T-cell (primary cell): Measurements from ENCODE around the gene DUOX1. TPM values are rescaled to one million over a fixed set of nuclear protein-coding genes. Genes with fewer than 3 reads are reported as not detected.

ENCODE experiments used
- ATAC-seq, 4 experiments: fragments of 200-7000 bp in 3 of 4; fragments of 150-1000 bp in 1 of 4; cut with Tn5 transposase; replicated peaks in 1 of 4; 1 replicate in 3 of 4; 2 replicates in 1 of 4; pipeline ENCODE4 v1.10.0; 2021; ENCODE audit warnings: moderate library complexity in 3 of 4, mild to moderate bottlenecking in 2 of 4, moderate number of reproducible peaks in 1 of 4
- CTCF ChIA-PET, 2 donors: fragments of 300-600 bp; sonication (Branson Sonifier 250); formaldehyde crosslinking; loops; one replicate each; lab custom pipeline; 2022; ENCODE audit warnings: antibody characterized with exemption in 2 of 2; lab: Charles Lee
- POLR2A ChIA-PET, 2 donors: fragments of 300-600 bp; sonication (Branson Sonifier 250); formaldehyde crosslinking; loops; one replicate each; lab custom pipeline; 2022; ENCODE audit warnings: antibody characterized with exemption in 2 of 2; lab: Charles Lee
- DNase-seq, 35 experiments: peaks; one replicate each; pipeline versions ENCODE4 v3.0.0 to v3.0.0-alpha.2; 2013 to 2023
- H3K27ac ChIP-seq: one replicate; pipeline ENCODE4 v1.5.1; 2013; ENCODE audit warnings: low read length
- H3K27me3 ChIP-seq, 2 experiments: replicated peaks in 1 of 2; 1 replicate in 1 of 2; 2 replicates in 1 of 2; pipeline versions ENCODE4 v1.6.1 to v1.7.0; 2013; ENCODE audit warnings: low read length in 1 of 2, mixed read lengths in 1 of 2; ENCODE audit not compliant: control insufficient read depth in 2 of 2, insufficient read depth in 2 of 2; ENCODE audit errors: extremely low read depth in 1 of 2
- H3K36me3 ChIP-seq, 2 donors: 1 replicate in 1 of 2; 2 replicates in 1 of 2; pipeline versions ENCODE4 v1.6.1 to v1.7.0; 2013; ENCODE audit warnings: low read length in 1 of 2; ENCODE audit not compliant: control insufficient read depth in 2 of 2, insufficient read depth in 1 of 2; ENCODE audit errors: extremely low read depth in 1 of 2
- H3K4me1 ChIP-seq, 2 experiments: 1 replicate in 1 of 2; 2 replicates in 1 of 2; pipeline versions ENCODE4 v1.6.1 to v1.7.0; 2013; ENCODE audit warnings: low read length in 2 of 2, mixed read lengths in 1 of 2; ENCODE audit not compliant: insufficient read depth in 2 of 2, control insufficient read depth in 1 of 2; ENCODE audit errors: extremely low read depth in 1 of 2
- H3K4me3 ChIP-seq, 2 donors: 1 replicate in 1 of 2; 2 replicates in 1 of 2; pipeline versions ENCODE4 v1.5.1 to v1.7.0; 2013; ENCODE audit warnings: mild to moderate bottlenecking in 2 of 2, low read length in 1 of 2, moderate library complexity in 1 of 2; ENCODE audit not compliant: control insufficient read depth in 1 of 2; ENCODE audit errors: extremely low read depth in 1 of 2
- H3K9me3 ChIP-seq: 2 replicates; pipeline ENCODE4 v1.7.0; 2013
- H3K27ac Mint-ChIP-seq, 2 donors: one replicate each; pipeline ENCODE4 v1.8.0; 2020 to 2021; ENCODE audit warnings: mild to moderate bottlenecking in 2 of 2, mixed read lengths in 2 of 2
- H3K27me3 Mint-ChIP-seq, 2 donors: one replicate each; pipeline ENCODE4 v1.8.0; 2021 to 2022; ENCODE audit warnings: mixed read lengths in 2 of 2
- H3K36me3 Mint-ChIP-seq: one replicate; pipeline ENCODE4 v1.8.0; 2021; ENCODE audit warnings: mixed read lengths
- H3K4me1 Mint-ChIP-seq, 3 donors: one replicate each; pipeline ENCODE4 v1.8.0; 2020 to 2022; ENCODE audit warnings: mixed read lengths in 3 of 3, mild to moderate bottlenecking in 1 of 3
- H3K4me3 Mint-ChIP-seq, 3 donors: one replicate each; pipeline ENCODE4 v1.8.0; 2020 to 2022; ENCODE audit warnings: mild to moderate bottlenecking in 3 of 3, mixed read lengths in 3 of 3, moderate library complexity in 3 of 3
- H3K9me3 Mint-ChIP-seq, 3 donors: one replicate each; pipeline ENCODE4 v1.8.0; 2020 to 2022; ENCODE audit warnings: mixed read lengths in 3 of 3
- WGBS: methylation state at CpG from one replicate; pipeline ENCODE4 v1.1.5; 2013; ENCODE audit warnings: missing lambda C conversion rate; ENCODE audit not compliant: insufficient coverage; 5-methylcytosine and 5-hydroxymethylcytosine counted together
- total RNA-seq, 35 experiments: library from RNA in 6 of 35; stranded (reverse) in 6 of 35; fragments of 120-200 nt in 1 of 35; gene quantifications; one replicate each; pipeline versions ENCODE4 v1.2.1 to v1.2.4 and lab custom pipeline; 2013 to 2026

DUOX1 gene
- total RNA-seq, 5 donors from 2014 or later (not counting 1 experiment from before 2014, with no cell fraction given): 0.21 to 0.67 (median 0.34) TPM; not detected in 1

DNA sequence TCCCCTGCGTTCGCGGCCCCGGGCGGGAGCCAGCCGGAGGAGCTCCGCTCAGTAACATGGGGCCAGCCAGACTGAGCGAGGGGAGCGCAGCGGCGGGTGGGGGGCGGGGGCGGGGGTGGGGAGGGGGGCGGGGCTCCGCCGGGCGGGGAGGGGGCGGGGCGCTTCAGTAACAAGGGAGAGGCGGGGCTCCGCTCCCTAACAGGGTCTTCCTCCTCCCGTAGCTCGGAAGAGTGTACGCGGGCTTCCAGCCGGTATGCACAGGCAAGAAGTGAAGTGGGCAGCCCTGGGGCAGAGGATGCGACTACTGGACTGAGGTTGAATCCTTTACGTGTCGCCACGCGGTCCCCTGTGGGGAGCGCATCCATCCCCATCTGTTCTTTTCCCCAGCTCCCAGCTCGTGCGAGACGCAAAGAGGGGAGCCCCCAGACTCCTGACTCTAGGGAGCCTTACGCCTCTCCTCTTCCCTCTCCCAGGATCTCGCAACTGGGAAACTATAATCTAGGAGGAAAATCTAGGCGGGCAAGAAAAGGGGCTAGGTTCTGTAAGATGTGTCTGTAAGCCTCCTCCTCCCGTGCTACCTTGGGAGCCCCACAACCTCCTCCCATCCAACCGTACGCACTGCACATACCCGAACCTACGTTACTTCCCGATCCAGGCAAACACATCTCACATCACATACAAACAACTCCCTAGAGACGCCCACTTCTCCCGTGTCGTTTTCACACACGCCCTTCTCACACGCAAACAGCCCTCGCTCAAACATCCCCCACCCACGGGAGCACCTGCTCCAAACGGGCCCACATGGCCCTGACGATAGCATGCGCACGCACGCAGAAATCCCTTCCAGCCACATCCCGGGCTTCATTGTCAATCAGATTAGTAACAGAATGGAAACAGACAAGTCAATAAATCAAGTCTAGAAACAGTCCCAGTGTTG lies 58.4 kb downstream of the DUOX1 start, which contains the start of gene SHF:
Gene SHF, minus strand, starts transcription at position 73 of the 937 bp plus-strand sequence. Its CDS starts 15 bp downstream, at position 58.
- Histone ChIP-seq H3K27me3 (peaks cover 0 to 9% of the 10 kb centered on the region in 2 experiments), H3K4me3 (peak within 1 kb of the TSS; percentile 74 to 97), H3K4me1 (peaks cover 2 to 20% of the 10 kb centered on the region in 2 experiments), H3K36me3 (no peaks in the 10 kb centered on the region), H3K27ac (peak within 1 kb of the TSS; percentile 44), H3K9me3 (no peaks in the 10 kb centered on the region)
- WGBS: 5% methylated on average over 25 of the region's 57 CpGs
- ATAC-seq (peak; percentile 75 to 80 (median 78)), DNase-seq (peak in 33 of 35 experiments; percentile 39 to 80 (median 57))
- peak within 1 kb of the TSS; percentile 86 to 92 (median 86) for H3K4me3 Mint-ChIP-seq
- CTCF ChIA-PET: interaction anchor here (0.6 to 1.3 kb wide), 5 partner anchors 10 to 214 kb away, joined by 3 to 9 read pairs (median 5); a partner anchor contains a TSS
- POLR2A ChIA-PET: interaction anchor here (0.5 to 1.2 kb wide), 5 partner anchors 10 to 402 kb away, joined by 3 to 10 read pairs (median 4); no protein-coding TSS in a partner anchor
- peaks cover 14 to 25% (median 23%) of the 10 kb centered on the region in 3 donors for H3K4me1 Mint-ChIP-seq
- no peaks in the 10 kb centered on the region for H3K9me3 Mint-ChIP-seq
- no peaks in the 10 kb centered on the region for H3K27me3 Mint-ChIP-seq
- H3K27ac Mint-ChIP-seq: peak within 1 kb of the TSS; percentile 76 to 90
- H3K36me3 Mint-ChIP-seq: no peaks in the 10 kb centered on the region

DNA sequence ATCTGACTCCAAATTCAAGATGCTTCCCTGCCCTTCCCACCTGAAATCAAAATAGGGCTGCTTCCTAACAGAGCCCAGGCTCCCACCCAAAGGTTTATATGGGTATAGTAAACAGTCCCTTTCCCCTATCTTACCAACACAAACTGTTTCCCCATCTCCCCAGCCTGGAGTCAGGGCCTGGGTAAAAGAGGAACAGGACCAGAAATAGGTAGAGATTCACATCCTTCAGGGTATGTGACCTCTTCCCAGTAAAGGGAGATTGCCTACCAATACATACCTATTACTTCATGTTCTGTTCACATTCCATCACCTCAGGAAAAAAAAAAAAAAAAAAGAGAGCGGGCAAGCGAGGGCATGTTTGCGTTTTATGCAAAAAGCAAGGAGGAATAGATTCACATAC lies 67.7 kb downstream of the DUOX1 start:
- Mint-ChIP-seq H3K9me3 (no peaks in the 10 kb centered on the region), H3K36me3 (no peaks in the 10 kb centered on the region), H3K27me3 (no peaks in the 10 kb centered on the region), H3K27ac (peak overlapping the region; percentile 71 to 77), H3K4me1 (peaks cover 0 to 17% (median 15%) of the 10 kb centered on the region in 3 donors), H3K4me3 (peak overlapping the region in 2 of 3 donors; percentile 68 to 73)
- H3K27ac ChIP-seq: no peak overlapping the region
- no peaks in the 10 kb centered on the region for H3K27me3 ChIP-seq
- ATAC-seq (no peak), DNase-seq (no peak)
- peaks cover 2 to 31% of the 10 kb centered on the region in 2 experiments for H3K4me1 ChIP-seq
- WGBS: no CpG with 5 or more reads among the region's 3 CpGs
- POLR2A ChIA-PET: interaction anchor here in 1 of 2 donors (0.7 kb wide), 1 partner anchor 37 kb away, joined by 3 read pairs; no protein-coding TSS in a partner anchor
- H3K4me3 ChIP-seq: no peak overlapping the region
- CTCF ChIA-PET: interaction anchor here in 1 of 2 donors (0.6 to 1.7 kb wide), 8 partner anchors 10 to 390 kb away, joined by 3 to 8 read pairs (median 4); partner anchors contain the start of genes BLOC1S6 and SHF
- no peaks in the 10 kb centered on the region for H3K36me3 ChIP-seq
- no peaks in the 10 kb centered on the region for H3K9me3 ChIP-seq

DNA sequence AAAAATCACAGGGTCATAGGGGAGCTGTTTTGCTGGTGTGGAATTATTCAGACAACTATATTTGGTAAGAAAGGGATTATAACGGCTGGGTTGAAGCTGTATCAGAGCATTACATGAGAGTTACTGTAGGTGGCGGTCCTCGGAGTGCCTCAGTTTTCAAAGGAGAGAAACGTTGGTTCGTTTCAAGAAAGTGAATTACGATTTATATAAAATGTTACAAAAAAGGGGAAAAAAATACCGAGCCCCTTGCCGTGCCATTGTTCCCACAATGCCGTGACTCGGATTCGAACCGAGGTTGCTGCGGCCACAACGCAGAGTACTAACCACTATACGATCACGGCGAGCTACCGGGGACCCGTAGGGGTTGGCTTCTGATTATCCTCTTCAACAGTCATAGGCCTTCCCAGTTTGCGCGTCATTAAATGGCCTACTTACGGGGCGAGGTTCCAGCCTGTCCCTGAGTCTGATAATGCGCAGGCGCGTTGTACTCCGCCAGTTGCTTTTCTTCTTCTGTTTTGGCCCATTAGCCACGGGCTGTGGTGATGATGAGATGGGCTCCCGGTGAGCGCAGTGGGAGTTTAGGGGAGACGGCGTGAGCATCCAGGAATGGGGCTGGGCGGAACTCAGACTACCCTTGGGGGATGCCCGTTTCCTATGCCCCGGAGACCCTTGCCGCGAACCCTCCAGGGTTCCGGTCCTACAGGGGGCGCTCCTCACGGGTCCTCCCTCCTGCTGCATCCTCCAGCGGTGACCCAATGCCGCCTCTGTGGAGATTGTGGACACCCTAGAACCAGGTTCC lies 68.7 kb downstream of the DUOX1 start:
- peak overlapping the region; percentile 85 to 92 for H3K4me3 ChIP-seq
- peak; percentile 83 to 99 (median 94) for DNase-seq
- no peaks in the 10 kb centered on the region for H3K9me3 ChIP-seq
- H3K27me3 Mint-ChIP-seq: no peaks in the 10 kb centered on the region
- H3K4me1 ChIP-seq: peaks cover 2 to 31% of the 10 kb centered on the region in 2 experiments
- ChIA-PET POLR2A (interaction anchor here in 1 of 2 donors (0.6 to 0.8 kb wide), 2 partner anchors 32 to 203 kb away, joined by 3 to 5 read pairs; a partner anchor contains a TSS), CTCF (interaction anchor here in 1 of 2 donors (0.6 to 1.7 kb wide), 12 partner anchors 11 to 389 kb away, joined by 3 to 8 read pairs (median 4); partner anchors contain the start of genes BLOC1S6 and SHF)
- peak overlapping the region; percentile 96 for H3K27ac ChIP-seq
- peaks cover 0 to 5% of the 10 kb centered on the region in 2 experiments for H3K27me3 ChIP-seq
- no peaks in the 10 kb centered on the region for H3K36me3 ChIP-seq
- no peaks in the 10 kb centered on the region for H3K36me3 Mint-ChIP-seq
- WGBS: under 1% methylated on average over 33 of the region's 42 CpGs
- no peak overlapping the region for H3K27ac Mint-ChIP-seq
- no peaks in the 10 kb centered on the region for H3K9me3 Mint-ChIP-seq
- no peak overlapping the region for H3K4me3 Mint-ChIP-seq
- peaks cover 0 to 17% (median 15%) of the 10 kb centered on the region in 3 donors for H3K4me1 Mint-ChIP-seq
- ATAC-seq: peak; percentile 67 to 75 (median 72)

DNA sequence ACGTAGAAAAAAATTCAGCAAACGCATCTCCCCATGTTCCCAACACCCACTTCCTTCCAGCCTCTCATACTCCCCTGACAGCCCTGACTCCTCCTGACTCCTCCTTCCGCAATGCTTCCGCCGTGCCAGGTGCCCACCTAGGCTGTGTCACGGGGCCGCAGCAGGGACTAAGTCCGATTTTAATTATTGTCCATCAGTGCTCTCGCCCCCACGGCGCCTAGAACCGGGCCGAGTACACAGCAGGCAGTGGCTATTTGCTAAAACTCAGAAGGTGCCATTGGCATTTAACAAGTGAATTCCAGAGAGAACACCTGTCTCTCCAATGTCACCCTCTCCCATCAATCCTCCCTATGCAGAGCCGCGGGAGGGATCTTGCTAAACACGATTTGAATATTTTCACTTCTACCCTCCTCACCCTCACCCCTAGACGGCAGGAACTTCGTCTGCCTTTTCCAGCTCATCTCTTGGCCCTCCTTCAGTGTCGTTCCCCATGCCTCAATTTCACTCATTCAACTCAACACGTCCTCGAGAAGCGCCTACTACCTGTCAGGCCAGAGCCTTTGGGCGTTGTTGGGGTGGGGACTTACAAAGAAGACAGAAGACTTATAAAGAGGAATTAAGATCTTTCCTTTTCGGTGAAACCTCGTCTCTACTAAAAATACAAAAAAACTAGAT lies 69.5 kb downstream of the DUOX1 start:
- peak overlapping the region; percentile 96 for H3K27ac ChIP-seq
- no peaks in the 10 kb centered on the region for H3K27me3 Mint-ChIP-seq
- no peaks in the 10 kb centered on the region for H3K9me3 ChIP-seq
- DNase-seq (peak in 23 of 35 experiments; percentile 8 to 63 (median 28)), ATAC-seq (peak in 2 of 4 experiments; percentile 8 to 9)
- no peaks in the 10 kb centered on the region for H3K36me3 ChIP-seq
- H3K9me3 Mint-ChIP-seq: no peaks in the 10 kb centered on the region
- no peak overlapping the region for H3K27ac Mint-ChIP-seq
- H3K4me1 Mint-ChIP-seq: peaks cover 0 to 17% (median 15%) of the 10 kb centered on the region in 3 donors
- peaks cover 2 to 31% of the 10 kb centered on the region in 2 experiments for H3K4me1 ChIP-seq
- POLR2A ChIA-PET: interaction anchor here in 1 of 2 donors (1.8 kb wide), 1 partner anchor 12 kb away, joined by 10 read pairs; the partner anchor contains the start of gene SHF
- H3K36me3 Mint-ChIP-seq: no peaks in the 10 kb centered on the region
- WGBS: under 1% methylated on average over 18 of the region's 25 CpGs
- peaks cover 0 to 5% of the 10 kb centered on the region in 2 experiments for H3K27me3 ChIP-seq
- peak overlapping the region; percentile 85 to 92 for H3K4me3 ChIP-seq
- H3K4me3 Mint-ChIP-seq: no peak overlapping the region
- CTCF ChIA-PET: interaction anchor here (0.6 to 2.3 kb wide), 3 partner anchors 11 to 1691 kb away, joined by 7 to 9 read pairs (median 8); partner anchors contain the start of gene SHF (in 1 of the 2)

DNA sequence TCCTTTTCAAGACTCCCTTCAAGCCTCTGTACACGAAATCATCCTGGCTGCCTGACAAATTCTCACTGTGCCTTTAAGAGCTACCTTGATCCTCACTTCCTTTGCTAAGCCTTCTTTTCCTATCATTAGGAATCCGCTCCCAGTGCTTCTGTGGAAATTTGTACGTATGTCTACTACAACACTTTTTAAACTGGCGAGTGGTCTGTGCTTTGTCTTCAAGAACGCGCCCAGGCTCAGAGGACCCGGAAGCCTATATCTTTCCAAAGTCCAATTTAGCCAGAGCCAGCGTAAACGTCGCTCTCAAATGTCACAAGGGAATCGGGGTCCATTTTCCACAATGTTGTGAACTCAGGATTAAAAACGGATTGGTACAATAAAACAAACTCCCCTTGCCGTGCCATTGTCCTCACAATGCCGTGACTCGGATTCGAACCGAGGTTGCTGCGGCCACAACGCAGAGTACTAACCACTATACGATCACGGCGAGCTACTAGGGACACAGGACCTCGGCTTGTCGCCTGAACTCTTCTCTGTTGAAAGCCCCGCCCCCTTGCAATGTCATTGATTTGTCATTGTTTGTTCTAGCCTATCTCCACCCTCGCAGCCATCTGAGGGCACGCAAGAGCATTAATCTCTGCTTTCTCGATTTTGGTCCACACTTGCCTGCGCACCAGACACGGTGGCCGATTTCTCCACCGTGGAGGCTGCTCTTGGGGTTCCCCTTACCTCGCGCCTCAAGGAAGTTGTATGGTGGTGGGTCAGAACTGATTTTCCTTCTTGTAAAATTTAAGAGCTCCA lies 70.4 kb downstream of the DUOX1 start:
- ChIA-PET POLR2A (interaction anchor here (0.6 to 1.8 kb wide), 11 partner anchors 12 to 1450 kb away, joined by 3 to 10 read pairs (median 4); partner anchors contain the start of gene SHF (in 2 of the 2)), CTCF (interaction anchor here (0.5 to 2.3 kb wide), 10 partner anchors 10 to 1691 kb away, joined by 3 to 9 read pairs (median 4); partner anchors contain the start of gene SHF (in 1 of the 2))
- H3K4me3 Mint-ChIP-seq: no peak overlapping the region
- H3K9me3 ChIP-seq: no peaks in the 10 kb centered on the region
- no peak overlapping the region for H3K27ac Mint-ChIP-seq
- H3K27ac ChIP-seq: peak overlapping the region; percentile 96
- H3K4me1 Mint-ChIP-seq: peaks cover 4 to 20% (median 15%) of the 10 kb centered on the region in 3 donors
- no peaks in the 10 kb centered on the region for H3K36me3 Mint-ChIP-seq
- H3K27me3 ChIP-seq: peaks cover 0 to 5% of the 10 kb centered on the region in 2 experiments
- H3K9me3 Mint-ChIP-seq: no peaks in the 10 kb centered on the region
- peak; percentile 92 to 99 (median 97) for DNase-seq
- peaks cover 2 to 31% of the 10 kb centered on the region in 2 experiments for H3K4me1 ChIP-seq
- no peaks in the 10 kb centered on the region for H3K36me3 ChIP-seq
- no peaks in the 10 kb centered on the region for H3K27me3 Mint-ChIP-seq
- peak; percentile 68 to 74 (median 72) for ATAC-seq
- 2% methylated on average over 31 of the region's 34 CpGs for WGBS
- H3K4me3 ChIP-seq: peak overlapping the region; percentile 83 to 85
